ENCODE results near the gene CLDN11. TPM values are rescaled to one million over a fixed set of nuclear protein-coding genes. Genes with fewer than 3 reads are reported as not detected.

CLDN11 gene
- total and polyA plus RNA-seq, 10 of the 15 experiments (the other 5 are each of a cell fraction or from before 2014, with no cell fraction given) = 0.15 TPM; not detected in 9

DNA sequence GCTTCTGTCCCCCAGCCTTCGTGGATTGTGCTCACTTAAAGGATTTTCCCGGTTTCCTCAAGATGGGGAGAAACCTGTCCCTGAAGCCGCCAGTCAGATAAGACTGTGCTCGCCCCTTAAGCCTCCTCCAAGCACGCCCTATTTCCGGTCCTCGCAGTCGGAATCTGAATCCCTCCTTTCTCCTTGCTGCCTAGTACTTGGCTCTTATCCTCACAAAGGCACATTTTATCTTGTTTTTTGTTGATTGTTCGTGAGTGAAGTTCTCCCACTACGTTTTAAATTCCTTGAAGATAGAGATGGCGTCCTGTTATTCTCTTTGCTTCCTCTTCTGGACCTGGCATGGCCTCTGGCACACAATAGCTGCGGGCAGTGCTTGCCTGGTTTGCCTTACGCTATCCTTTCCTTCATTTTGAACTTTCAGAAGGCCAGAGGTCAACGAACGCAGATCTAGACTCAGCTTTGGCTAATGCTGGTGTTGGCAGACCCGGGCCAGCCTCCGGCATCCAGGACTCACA, 1.7 kb downstream of the CLDN11 start:
- H3K4me2 ChIP-seq (ENCODE audit: control insufficient read depth, insufficient read depth) = no peak overlapping the region
- H3K36me3 ChIP-seq (ENCODE audit: control insufficient read depth in 2 of 2, insufficient read depth in 2 of 2, low read length in 1 of 2) = no peaks in the 10 kb centered on the region
- intact Hi-C loops (cut with micrococcal nuclease; ENCODE audit: unreplicated experiment) (no loop called here), in situ Hi-C loops (cut with MboI) (loop anchor here (5.0 kb wide), 1 partner anchor 267 kb away; no protein-coding TSS in a partner anchor)
- ATAC-seq (no peak), DNase-seq (ENCODE audit: low read depth, low spot score) (no peak), FAIRE-seq (no peak)
- no peak overlapping the region for H3K27ac ChIP-seq (ENCODE audit: control insufficient read depth, insufficient read depth)
- WGBS (ENCODE audit: insufficient coverage, insufficient replicate concordance, low lambda C conversion rate, missing lambda C conversion rate) = 56% methylated on average over 17 of the region's 17 CpGs
- H3K4me3 ChIP-seq = no peak overlapping the region
- no peaks in the 10 kb centered on the region for H3K9me3 ChIP-seq (replicated peaks; ENCODE audit: control insufficient read depth, insufficient read depth, low read length)
- BruUV-seq (replicated peaks) = no TSS peak
- no peak overlapping the region for H3K9ac ChIP-seq (ENCODE audit: control insufficient read depth, insufficient read depth, low read length)
- ChIA-PET RAD21 (ENCODE audit: unreplicated experiment) (no interaction called here), CTCF (no interaction called here), SMC1A (ENCODE audit: uncharacterized antibody, unreplicated experiment) (no interaction called here), POLR2A (no interaction called here)
- no peaks in the 10 kb centered on the region; the same call in 1 of the 2 replicates for H4K20me1 ChIP-seq (ENCODE audit: control insufficient read depth, insufficient read depth)
- TF ChIP-seq POU2F2 (IDR thresholded peaks at IDR 0.05; ENCODE audit: borderline replicate concordance, low read depth, low read length) (no peak), LARP7 (IDR thresholded peaks at IDR 0.05) (no peak), RB1 (IDR thresholded peaks at IDR 0.05; ENCODE audit: borderline replicate concordance) (no peak), TBL1XR1 (IDR thresholded peaks at IDR 0.05; ENCODE audit: low read depth, low read length) (no peak), ESRRA (IDR thresholded peaks at IDR 0.05; ENCODE audit: low read length) (no peak), IKZF2 (IDR thresholded peaks at IDR 0.05) (no peak), MYB (IDR thresholded peaks at IDR 0.05; ENCODE audit: borderline replicate concordance, low read depth, low read length) (no peak), BMI1 (IDR thresholded peaks at IDR 0.05; ENCODE audit: borderline replicate concordance) (no peak), KLF5 (IDR thresholded peaks at IDR 0.05; ENCODE audit: partially characterized antibody) (no peak), ZZZ3 (IDR thresholded peaks at IDR 0.05; ENCODE audit: control insufficient read depth, insufficient read length, low read depth) (no peak)
- TF ChIP-seq, protein P1, sequence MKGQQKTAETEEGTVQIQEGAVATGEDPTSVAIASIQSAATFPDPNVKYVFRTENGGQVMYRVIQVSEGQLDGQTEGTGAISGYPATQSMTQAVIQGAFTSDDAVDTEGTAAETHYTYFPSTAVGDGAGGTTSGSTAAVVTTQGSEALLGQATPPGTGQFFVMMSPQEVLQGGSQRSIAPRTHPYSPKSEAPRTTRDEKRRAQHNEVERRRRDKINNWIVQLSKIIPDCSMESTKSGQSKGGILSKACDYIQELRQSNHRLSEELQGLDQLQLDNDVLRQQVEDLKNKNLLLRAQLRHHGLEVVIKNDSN (IDR thresholded peaks at IDR 0.05; ENCODE audit: borderline replicate concordance, extremely low read length, insufficient read depth, low read depth, low read length) = no peak
- TF ChIP-seq, protein P2, sequence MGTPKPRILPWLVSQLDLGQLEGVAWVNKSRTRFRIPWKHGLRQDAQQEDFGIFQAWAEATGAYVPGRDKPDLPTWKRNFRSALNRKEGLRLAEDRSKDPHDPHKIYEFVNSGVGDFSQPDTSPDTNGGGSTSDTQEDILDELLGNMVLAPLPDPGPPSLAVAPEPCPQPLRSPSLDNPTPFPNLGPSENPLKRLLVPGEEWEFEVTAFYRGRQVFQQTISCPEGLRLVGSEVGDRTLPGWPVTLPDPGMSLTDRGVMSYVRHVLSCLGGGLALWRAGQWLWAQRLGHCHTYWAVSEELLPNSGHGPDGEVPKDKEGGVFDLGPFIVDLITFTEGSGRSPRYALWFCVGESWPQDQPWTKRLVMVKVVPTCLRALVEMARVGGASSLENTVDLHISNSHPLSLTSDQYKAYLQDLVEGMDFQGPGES (IDR thresholded peaks at IDR 0.05) = no peak
- TF ChIP-seq, protein P3, sequence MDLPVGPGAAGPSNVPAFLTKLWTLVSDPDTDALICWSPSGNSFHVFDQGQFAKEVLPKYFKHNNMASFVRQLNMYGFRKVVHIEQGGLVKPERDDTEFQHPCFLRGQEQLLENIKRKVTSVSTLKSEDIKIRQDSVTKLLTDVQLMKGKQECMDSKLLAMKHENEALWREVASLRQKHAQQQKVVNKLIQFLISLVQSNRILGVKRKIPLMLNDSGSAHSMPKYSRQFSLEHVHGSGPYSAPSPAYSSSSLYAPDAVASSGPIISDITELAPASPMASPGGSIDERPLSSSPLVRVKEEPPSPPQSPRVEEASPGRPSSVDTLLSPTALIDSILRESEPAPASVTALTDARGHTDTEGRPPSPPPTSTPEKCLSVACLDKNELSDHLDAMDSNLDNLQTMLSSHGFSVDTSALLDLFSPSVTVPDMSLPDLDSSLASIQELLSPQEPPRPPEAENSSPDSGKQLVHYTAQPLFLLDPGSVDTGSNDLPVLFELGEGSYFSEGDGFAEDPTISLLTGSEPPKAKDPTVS (IDR thresholded peaks at IDR 0.05; ENCODE audit: low read depth, low read length) = no peak
- no peaks in the 10 kb centered on the region for H3K79me2 ChIP-seq (ENCODE audit: control insufficient read depth, insufficient read depth, low read length)
- no peak overlapping the region for H2AFZ ChIP-seq (ENCODE audit: control insufficient read depth, low read depth, low read length)
- peaks cover 11 to 19% of the 10 kb centered on the region in 2 experiments; a peak in 3 of 4 replicates for H3K27me3 ChIP-seq (replicated peaks in 1 of 2; ENCODE audit: control insufficient read depth in 2 of 2, insufficient read depth in 2 of 2, low read length in 1 of 2)
- H3K4me1 ChIP-seq (ENCODE audit: control insufficient read depth, insufficient read depth, low read length) = no peaks in the 10 kb centered on the region
